Measurements from ENCODE around the gene SHFL.

Gene SHFL

DNA sequence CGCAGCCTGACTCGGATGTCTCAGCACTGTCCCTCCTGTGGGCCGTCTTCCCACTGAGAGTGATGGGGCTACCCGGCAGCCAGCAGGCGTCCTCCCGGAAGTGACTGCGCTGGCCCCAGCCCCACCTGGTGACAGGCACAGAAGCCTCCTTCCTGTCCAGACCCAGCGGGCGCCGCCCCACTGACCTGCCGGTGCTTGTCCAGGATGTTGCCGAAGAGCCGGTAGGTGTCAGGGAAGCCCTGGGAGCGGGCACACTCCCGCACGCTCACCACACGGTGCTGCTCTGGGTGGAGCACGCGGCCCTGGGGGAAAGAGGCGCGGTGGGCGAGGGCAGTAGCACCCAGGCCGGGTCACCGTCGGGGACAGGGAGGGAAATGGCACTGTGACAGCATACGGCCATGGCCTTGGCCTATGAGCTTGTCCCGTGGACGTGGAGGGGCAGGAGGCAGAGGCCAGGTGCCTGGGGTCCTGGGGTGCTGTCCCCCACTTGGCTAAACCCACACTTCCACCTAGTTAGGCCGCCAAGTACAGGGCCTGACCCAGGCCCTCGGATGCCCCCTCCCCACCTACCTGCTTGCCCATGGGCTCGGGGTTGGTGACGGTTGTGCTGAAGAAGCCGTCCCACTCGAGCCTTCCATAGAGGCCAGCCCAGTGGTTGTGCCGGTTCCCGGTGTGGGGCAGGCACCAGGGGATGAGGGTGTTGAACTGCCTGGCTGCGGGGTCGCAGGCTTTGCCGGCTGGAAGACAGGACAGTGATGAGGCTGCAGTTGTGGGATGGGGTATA is 49.6 kb downstream of the SHFL start:
- no peak for DNase-seq

DNA sequence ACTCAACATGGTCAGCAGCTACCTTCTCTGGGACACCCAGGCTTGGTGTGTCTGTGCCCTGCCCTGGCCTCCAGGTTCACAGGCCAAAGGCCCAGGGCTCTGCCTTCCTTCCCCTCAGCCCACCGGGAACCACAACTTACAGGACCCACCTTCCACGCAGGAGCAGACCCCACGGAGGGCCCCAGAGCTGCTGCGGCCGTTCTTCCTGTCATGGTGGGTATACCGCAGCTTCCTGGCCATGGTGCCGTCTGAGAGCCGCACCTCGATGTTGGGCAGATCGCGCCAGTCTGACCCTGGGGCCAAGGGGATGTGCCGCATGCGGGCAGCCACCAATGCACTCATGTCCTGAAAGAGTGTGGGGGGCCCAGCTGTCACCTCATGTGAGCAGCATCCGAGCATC is 50.8 kb downstream of the SHFL start:
- DNase-seq, result no peak

DNA sequence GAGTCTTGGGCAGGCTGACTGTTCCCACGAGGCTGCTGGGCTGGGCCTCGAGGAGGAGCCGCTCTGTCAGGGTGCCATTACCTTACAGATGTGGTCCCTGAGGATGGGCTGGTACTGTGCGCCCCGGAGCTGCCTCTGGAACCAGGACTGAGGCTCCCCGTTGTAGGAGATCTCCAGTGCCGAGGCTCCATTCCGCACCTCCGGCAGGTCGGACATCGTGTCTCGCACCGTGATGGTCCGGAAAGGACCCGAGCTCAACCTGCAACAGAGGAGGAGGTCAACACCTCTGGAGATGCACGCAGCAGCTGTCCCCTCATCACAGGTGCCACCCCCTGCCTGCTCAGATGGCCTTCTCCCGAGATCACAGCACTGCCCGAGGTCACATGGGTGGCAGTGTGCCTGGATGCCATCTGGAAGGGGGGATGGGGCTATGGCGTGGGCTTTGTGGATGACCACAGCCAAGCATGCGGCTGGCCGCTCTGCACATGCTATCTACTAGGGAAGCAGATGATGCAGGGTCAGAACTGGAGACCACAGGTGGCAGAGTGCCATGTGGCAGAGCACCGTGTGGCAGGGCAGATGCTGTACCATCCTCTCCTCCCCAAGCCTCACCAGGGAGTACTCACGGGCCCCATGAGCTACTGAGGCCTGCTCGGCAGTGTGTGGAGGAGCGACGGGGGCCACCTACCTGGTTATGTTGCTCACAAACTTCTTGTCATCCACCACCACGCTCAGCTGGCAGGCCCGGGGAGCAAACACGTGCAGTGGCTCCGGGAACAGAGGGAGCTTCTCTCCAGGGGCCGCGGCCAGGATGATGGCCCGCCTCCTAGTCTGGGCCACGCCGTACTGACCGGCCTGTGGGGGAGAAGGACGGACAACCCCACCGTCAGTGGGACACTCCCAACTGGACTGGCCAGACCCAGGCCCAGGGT is 51.9 kb downstream of the SHFL start:
- DNase-seq, result no peak

DNA sequence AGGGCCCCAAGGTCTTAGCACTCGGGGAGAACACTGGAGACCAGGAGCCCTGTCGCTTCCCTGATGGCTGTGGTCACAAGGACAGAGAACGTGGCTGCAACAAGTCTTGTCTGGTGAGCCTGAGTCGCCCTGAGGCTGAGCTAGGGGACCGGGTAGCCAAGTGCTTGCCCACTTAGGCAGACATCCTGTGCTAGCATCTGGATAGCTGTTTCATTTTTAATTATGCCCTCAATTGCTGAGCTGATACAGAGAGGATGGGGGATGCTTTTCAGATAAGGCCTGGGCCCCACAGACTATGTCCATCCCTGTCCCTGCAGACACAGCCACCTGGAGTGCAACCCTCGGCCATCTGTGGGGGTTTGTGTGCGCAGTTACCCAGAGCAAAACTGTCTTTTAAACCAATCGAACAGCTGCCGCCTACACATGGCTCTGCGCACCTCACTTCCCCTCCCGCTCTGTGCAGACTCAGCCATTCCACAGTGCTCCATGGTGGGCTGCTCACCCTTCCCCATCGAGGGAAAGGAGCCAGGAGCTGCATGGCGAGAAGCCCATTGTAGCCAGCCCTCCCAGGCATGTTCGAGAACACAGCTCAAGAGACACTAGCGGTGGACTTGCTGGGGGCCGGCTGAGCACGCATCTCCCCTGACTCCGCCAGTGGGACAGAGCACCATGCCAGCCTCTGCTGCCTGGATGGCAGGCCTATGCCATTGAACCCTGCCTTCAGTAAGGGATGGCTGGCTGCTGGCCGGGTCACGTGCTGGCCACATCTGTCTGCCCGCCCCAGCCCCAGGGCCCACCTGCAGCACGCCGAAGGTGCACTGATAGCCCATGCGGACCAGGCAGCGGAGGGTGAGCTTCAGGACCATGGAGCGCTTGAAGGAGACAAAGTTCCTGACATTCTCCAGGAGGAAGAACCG is 53.0 kb downstream of the SHFL start:
- DNase-seq, result no peak

DNA sequence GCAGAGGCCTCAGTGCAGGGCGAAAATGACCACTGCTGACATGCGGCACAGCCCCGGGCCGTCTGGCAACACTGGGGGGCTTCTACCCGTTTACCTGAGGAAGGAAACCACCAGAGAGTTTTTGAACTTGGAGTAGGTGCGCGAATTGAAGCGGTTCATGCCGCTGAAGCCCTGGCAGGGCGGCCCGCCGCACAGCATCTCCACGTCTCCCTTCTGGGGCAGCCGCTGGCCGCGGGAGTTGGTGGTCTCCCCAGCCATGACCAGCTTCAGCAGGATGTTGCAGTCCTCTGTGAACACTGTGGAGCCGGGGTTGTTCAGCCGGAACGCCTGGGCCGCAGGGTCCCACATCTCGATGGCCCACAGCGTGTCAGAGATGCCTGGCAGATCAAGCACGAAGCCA is 53.8 kb downstream of the SHFL start:
- DNase-seq, result no peak

DNA sequence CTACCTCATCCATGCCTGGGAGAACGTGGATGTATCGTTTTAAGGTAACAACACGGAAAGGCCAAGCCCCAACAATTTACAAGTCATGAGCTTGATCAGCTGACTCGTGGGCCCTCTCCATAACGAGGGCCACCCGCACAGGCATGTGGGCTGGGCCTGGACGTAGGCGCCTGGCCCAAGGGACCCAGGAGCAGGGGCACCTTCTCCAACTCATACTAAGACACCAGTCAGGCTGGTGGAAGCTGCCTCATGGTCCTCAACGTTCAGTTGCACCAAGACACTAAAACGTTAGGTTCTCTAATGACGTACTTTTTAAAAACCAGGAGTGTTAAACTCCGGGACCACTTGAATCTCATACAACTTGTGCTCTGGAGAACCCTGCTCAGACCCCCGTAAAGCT is 55.4 kb downstream of the SHFL start:
- DNase-seq, result no peak

DNA sequence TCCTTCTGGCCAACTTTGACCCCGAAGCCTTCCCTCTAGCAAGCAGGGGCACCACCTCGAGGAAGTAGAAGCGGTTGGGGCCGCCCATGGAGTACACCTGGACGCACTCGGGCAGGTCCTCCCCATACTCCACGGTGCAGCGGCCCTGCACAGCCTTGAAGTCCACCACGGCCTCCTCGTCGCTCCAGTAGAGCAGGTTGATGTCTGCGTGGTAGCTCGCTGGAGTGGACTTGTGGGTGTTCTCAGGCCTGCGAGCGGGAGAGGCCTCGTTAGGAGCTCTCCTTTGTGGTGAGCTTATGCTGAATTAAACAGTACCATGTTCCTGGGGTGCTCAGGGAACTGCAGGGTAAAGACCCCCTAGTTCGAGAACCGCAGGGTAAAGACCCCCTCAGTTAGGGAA is 55.9 kb downstream of the SHFL start:
- no peak for DNase-seq

All from stimulated activated CD4-positive, alpha-beta T cell treated with anti-CD3 and anti-CD28 coated beads, Interleukin-4, amount 100 ng/mL, for 1 hour (primary cell).